Lung (tissue), 12 donors: Measurements from ENCODE around the gene NDUFA13. TPM values are rescaled to one million over a fixed set of nuclear protein-coding genes. Genes with fewer than 3 reads are reported as not detected.

Experiments used
- ATAC-seq: fragments of 200-7000 bp; cut with Tn5 transposase; one replicate; pipeline ENCODE4 v1.9.1; 2020; ENCODE audit warnings: moderate number of reproducible peaks; ENCODE audit not compliant: insufficient read depth, low FRiP score
- DNase-seq, 3 donors: peaks; one replicate each; pipeline ENCODE4 v3.0.0-alpha.2; 2013 to 2017
- H3K27ac ChIP-seq, 2 donors: one replicate each; pipeline ENCODE4 v1.5.1; 2013; ENCODE audit warnings: mild to moderate bottlenecking in 2 of 2, moderate library complexity in 2 of 2, control low read depth in 1 of 2, inconsistent platforms in 1 of 2, low read depth in 1 of 2, low read length in 1 of 2
- H3K27me3 ChIP-seq, 3 donors: one replicate each; pipeline ENCODE4 v1.5.1; 2013; ENCODE audit warnings: low read length in 2 of 3; ENCODE audit not compliant: control insufficient read depth in 3 of 3, insufficient read depth in 3 of 3
- H3K36me3 ChIP-seq, 4 donors: one replicate each; pipeline ENCODE4 v1.5.1; 2013; ENCODE audit warnings: low read length in 4 of 4, mild to moderate bottlenecking in 1 of 4, moderate library complexity in 1 of 4; ENCODE audit not compliant: control insufficient read depth in 4 of 4, insufficient read depth in 4 of 4
- H3K4me1 ChIP-seq, 5 donors: one replicate each; pipeline ENCODE4 v1.5.1; 2013; ENCODE audit warnings: low read length in 5 of 5, mild to moderate bottlenecking in 2 of 5, moderate library complexity in 1 of 5; ENCODE audit not compliant: control insufficient read depth in 5 of 5, insufficient read depth in 5 of 5
- H3K4me3 ChIP-seq: one replicate; pipeline ENCODE4 v1.5.1; 2013; ENCODE audit warnings: mild to moderate bottlenecking, control low read depth, moderate library complexity
- H3K9ac ChIP-seq, 2 donors: one replicate each; pipeline ENCODE4 v1.5.1; 2013; ENCODE audit warnings: low read length in 2 of 2, control low read depth in 1 of 2; ENCODE audit not compliant: insufficient read depth in 1 of 2
- H3K9me3 ChIP-seq, 4 donors: one replicate each; pipeline ENCODE4 v1.5.1; 2013; ENCODE audit warnings: low read length in 3 of 4, mild to moderate bottlenecking in 1 of 4, moderate library complexity in 1 of 4; ENCODE audit not compliant: control insufficient read depth in 4 of 4, insufficient read depth in 3 of 4
- WGBS, 2 donors: extraction: QIAGEN DNeasy Blood & Tissue Kit; methylation state at CpG; one replicate each; pipeline ENCODE4 v1.1.7; 2013; 5-methylcytosine and 5-hydroxymethylcytosine counted together
- polyA plus RNA-seq, 2 donors: library from polyadenylated mRNA; stranded (reverse); fragments of 200-250 nt; gene quantifications; one replicate each; pipeline ENCODE4 v1.2.1, GENCODE V29; 2013
- total RNA-seq, 2 donors: library from RNA; depleted of rRNA in 1 of 2; stranded (reverse); fragments of >200 nt in 1 of 2; gene quantifications; one replicate each; pipeline ENCODE4 v1.2.1, GENCODE V29; 2014 to 2021
- TF ChIP-seq, protein P1 (sequence below): IDR thresholded peaks from 2 replicates; pipeline ENCODE4 v1.5.1; 2012; ENCODE audit warnings: mild to moderate bottlenecking; ENCODE audit errors: control extremely low read depth, extremely low read depth
- donor health status: control.
- donor health status: control.
- donor health status: Bipolar disorder and iron deficiency.
- donor health status: healthy.
- donor health status: DM: yes; HTN: yes; CAD: no.

The NDUFA13 gene
- total and polyA plus RNA-seq, 4 donors = 63.7 to 360 (median 311) TPM

GRCh38 chr19:19540715-19541515, 24.9 kb downstream of the NDUFA13 start:
- WGBS, 2 donors = 2 to 5% methylated on average over 42 to 45 of the region's 45 CpGs
- peaks cover 9 to 43% (median 28%) of the 10 kb centered on the region in 3 donors for H3K27me3 ChIP-seq
- DNase-seq = peak in 1 of 3 donors; percentile 48
- H3K36me3 ChIP-seq = no peaks in the 10 kb centered on the region
- H3K4me1 ChIP-seq = peaks cover 0 to 26% (median 3%) of the 10 kb centered on the region in 5 donors
- no peak overlapping the region for H3K27ac ChIP-seq
- TF ChIP-seq, protein P1, sequence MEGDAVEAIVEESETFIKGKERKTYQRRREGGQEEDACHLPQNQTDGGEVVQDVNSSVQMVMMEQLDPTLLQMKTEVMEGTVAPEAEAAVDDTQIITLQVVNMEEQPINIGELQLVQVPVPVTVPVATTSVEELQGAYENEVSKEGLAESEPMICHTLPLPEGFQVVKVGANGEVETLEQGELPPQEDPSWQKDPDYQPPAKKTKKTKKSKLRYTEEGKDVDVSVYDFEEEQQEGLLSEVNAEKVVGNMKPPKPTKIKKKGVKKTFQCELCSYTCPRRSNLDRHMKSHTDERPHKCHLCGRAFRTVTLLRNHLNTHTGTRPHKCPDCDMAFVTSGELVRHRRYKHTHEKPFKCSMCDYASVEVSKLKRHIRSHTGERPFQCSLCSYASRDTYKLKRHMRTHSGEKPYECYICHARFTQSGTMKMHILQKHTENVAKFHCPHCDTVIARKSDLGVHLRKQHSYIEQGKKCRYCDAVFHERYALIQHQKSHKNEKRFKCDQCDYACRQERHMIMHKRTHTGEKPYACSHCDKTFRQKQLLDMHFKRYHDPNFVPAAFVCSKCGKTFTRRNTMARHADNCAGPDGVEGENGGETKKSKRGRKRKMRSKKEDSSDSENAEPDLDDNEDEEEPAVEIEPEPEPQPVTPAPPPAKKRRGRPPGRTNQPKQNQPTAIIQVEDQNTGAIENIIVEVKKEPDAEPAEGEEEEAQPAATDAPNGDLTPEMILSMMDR = no peak
- no peak overlapping the region for H3K4me3 ChIP-seq
- no peak overlapping the region for H3K9ac ChIP-seq
- H3K9me3 ChIP-seq = peaks cover 0 to 11% (median 0%) of the 10 kb centered on the region in 4 donors
- no peak for ATAC-seq

- TF ChIP-seq, protein P1 = no peak
- DNase-seq (no peak), ATAC-seq (no peak)
- Histone ChIP-seq H3K27ac (no peak overlapping the region), H3K27me3 (peaks cover 8 to 41% (median 28%) of the 10 kb centered on the region in 3 donors), H3K9me3 (peaks cover 0 to 11% (median 0%) of the 10 kb centered on the region in 4 donors), H3K36me3 (no peaks in the 10 kb centered on the region), H3K4me1 (peaks cover 0 to 26% (median 5%) of the 10 kb centered on the region in 5 donors), H3K4me3 (no peak overlapping the region), H3K9ac (no peak overlapping the region)
- 81 to 82% methylated on average over 16 of the region's 16 CpGs for WGBS, 2 donors
Observed at GRCh38 chr19:19541616-19542015, 25.6 kb downstream of the NDUFA13 start.

DNA sequence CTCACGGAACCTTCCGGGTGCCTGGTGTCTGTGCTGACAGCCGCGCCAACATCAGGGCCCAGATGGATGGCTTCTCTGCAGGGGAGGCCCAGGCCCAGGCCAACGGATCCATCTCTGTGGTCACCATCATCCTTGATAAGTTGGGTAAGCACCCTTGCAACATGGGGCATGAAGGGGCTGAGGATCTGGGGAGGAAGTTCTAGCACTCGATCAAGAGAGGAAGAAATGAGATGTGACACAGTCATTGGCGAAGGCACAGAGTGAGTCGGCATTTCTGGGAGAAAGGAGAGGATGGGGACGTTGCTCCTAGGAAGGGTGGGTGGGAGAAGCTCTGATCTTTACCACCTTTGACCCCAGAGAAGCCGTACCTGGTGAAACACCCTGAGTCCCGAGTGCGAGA, 26.5 kb downstream of the NDUFA13 start:
- ATAC-seq (no peak), DNase-seq (no peak)
- H3K4me3 ChIP-seq = no peak overlapping the region
- H3K4me1 ChIP-seq = peaks cover 0 to 26% (median 11%) of the 10 kb centered on the region in 5 donors
- H3K36me3 ChIP-seq = no peaks in the 10 kb centered on the region
- TF ChIP-seq, protein P1 = no peak
- H3K27me3 ChIP-seq = peaks cover 8 to 35% (median 27%) of the 10 kb centered on the region in 3 donors
- WGBS, 2 donors = 37 to 70% methylated on average over 12 of the region's 12 CpGs
- H3K27ac ChIP-seq = no peak overlapping the region
- H3K9me3 ChIP-seq = peaks cover 0 to 11% (median 0%) of the 10 kb centered on the region in 4 donors
- H3K9ac ChIP-seq = no peak overlapping the region
